ENCODE measurements around the gene CCDC13.

Gene CCDC13

DNA sequence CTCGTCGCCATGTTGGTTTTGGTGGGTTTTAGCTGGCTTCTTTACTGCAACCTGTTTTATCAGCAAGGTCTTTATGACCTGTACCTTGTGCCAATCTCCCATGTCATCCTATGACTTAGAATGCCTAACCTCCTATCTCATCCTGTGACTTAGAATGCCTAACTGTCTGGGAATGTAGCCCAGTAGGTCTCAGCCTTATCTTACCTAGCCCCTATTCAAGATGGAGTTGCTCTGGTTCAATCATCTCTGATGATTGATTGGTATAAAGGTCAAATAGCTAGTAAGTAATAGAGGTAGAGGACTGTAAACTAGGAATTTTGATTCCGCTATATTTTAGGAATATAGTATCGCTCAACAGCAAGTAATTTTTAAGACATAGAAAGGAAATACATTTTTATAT, 34.9 kb upstream of the CCDC13 start:
- no peak for ATAC-seq (ENCODE audit: low read depth)
- H3K4me3 ChIP-seq (ENCODE audit: severe bottlenecking), result no peak overlapping the region
- no peak for DNase-seq (ENCODE audit: low spot score)
- no peak overlapping the region for H3K27ac ChIP-seq (ENCODE audit: poor library complexity, severe bottlenecking)
- no peaks in the 10 kb centered on the region for H3K9me3 ChIP-seq (ENCODE audit: severe bottlenecking)
- H3K27me3 ChIP-seq (ENCODE audit: insufficient read depth, poor library complexity, severe bottlenecking), result no peaks in the 10 kb centered on the region
- peaks cover under 1% of the 10 kb centered on the region; the same call in 1 of the 2 replicates for H3K36me3 ChIP-seq (ENCODE audit: low read depth)
- TF ChIP-seq, protein P1, sequence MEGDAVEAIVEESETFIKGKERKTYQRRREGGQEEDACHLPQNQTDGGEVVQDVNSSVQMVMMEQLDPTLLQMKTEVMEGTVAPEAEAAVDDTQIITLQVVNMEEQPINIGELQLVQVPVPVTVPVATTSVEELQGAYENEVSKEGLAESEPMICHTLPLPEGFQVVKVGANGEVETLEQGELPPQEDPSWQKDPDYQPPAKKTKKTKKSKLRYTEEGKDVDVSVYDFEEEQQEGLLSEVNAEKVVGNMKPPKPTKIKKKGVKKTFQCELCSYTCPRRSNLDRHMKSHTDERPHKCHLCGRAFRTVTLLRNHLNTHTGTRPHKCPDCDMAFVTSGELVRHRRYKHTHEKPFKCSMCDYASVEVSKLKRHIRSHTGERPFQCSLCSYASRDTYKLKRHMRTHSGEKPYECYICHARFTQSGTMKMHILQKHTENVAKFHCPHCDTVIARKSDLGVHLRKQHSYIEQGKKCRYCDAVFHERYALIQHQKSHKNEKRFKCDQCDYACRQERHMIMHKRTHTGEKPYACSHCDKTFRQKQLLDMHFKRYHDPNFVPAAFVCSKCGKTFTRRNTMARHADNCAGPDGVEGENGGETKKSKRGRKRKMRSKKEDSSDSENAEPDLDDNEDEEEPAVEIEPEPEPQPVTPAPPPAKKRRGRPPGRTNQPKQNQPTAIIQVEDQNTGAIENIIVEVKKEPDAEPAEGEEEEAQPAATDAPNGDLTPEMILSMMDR (IDR thresholded peaks at IDR 0.05; ENCODE audit: poor library complexity, severe bottlenecking), result no peak
- H3K4me1 ChIP-seq (ENCODE audit: insufficient read depth, poor library complexity, severe bottlenecking), result peaks cover 1% of the 10 kb centered on the region

GRCh38 chr3:42805141-42805821, 32.2 kb upstream of the CCDC13 start:
- peaks cover 17% of the 10 kb centered on the region for H3K36me3 ChIP-seq (ENCODE audit: low read depth)
- H3K9me3 ChIP-seq (ENCODE audit: severe bottlenecking), result no peaks in the 10 kb centered on the region
- no peaks in the 10 kb centered on the region for H3K27me3 ChIP-seq (ENCODE audit: insufficient read depth, poor library complexity, severe bottlenecking)
- ATAC-seq (ENCODE audit: low read depth) (no peak), DNase-seq (ENCODE audit: low spot score) (no peak)
- peaks cover 10% of the 10 kb centered on the region for H3K4me1 ChIP-seq (ENCODE audit: insufficient read depth, poor library complexity, severe bottlenecking)
- TF ChIP-seq, protein P1 (IDR thresholded peaks at IDR 0.05; ENCODE audit: poor library complexity, severe bottlenecking), result no peak
- H3K27ac ChIP-seq (ENCODE audit: poor library complexity, severe bottlenecking), result no peak overlapping the region
- H3K4me3 ChIP-seq (ENCODE audit: severe bottlenecking), result peak overlapping the region; percentile 56

GRCh38 chr3:42804831-42805132, 31.7 kb upstream of the CCDC13 start:
- Histone ChIP-seq H3K36me3 (ENCODE audit: low read depth) (peaks cover 20% of the 10 kb centered on the region), H3K4me1 (ENCODE audit: insufficient read depth, poor library complexity, severe bottlenecking) (peaks cover 10% of the 10 kb centered on the region), H3K9me3 (ENCODE audit: severe bottlenecking) (no peaks in the 10 kb centered on the region), H3K27me3 (ENCODE audit: insufficient read depth, poor library complexity, severe bottlenecking) (no peaks in the 10 kb centered on the region), H3K27ac (ENCODE audit: poor library complexity, severe bottlenecking) (peak overlapping the region; percentile 63), H3K4me3 (ENCODE audit: severe bottlenecking) (peak overlapping the region; percentile 56)
- DNase-seq (ENCODE audit: low spot score), result no peak
- TF ChIP-seq, protein P1 (IDR thresholded peaks at IDR 0.05; ENCODE audit: poor library complexity, severe bottlenecking), result no peak
- ATAC-seq (ENCODE audit: low read depth), result no peak; the same call in 2 of the 3 replicates

DNA sequence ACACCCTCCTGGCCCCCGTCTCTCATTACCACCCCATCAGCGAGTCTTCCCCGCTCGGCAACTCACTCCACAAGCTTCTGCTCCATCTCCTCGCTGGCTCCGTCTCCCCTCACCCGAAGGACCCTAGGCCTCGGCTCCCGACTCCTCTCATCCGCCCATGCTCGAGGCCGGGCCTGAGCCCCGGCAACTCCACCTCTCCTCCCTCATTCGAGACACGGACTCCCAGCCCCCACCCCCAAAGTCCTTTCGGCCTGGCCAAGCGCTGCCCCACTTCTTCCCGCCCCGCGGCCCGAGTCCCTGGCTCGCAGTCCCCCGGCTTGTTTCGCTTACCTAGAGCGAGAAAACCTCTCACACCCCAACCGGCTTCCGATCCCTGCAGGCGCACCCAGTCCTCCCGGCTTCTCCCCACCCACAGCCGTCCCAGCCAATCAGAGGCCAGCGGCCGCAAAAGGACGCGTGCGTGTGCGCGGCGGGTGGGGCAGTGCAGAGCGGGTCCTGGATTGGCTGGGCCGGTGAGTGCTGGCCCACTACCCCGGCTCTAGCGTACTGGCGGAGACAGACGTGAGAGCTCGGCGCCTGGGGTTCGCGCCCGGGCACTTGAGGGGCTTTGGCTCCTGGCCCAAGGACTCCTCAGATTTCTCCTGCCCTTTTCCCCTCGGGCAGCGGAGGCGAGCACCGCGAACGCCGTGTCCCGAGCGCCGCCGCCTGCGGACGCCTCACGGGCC, 31.2 kb upstream of the CCDC13 start, which contains the start of gene HIGD1A:
HIGD1A (minus strand) TSS at position 385 of the 725 bp plus-strand sequence. CDS start 10,237 bp downstream, outside the sequence.
- Histone ChIP-seq H3K27me3 (ENCODE audit: insufficient read depth, poor library complexity, severe bottlenecking) (no peaks in the 10 kb centered on the region), H3K4me1 (ENCODE audit: insufficient read depth, poor library complexity, severe bottlenecking) (peaks cover 10% of the 10 kb centered on the region), H3K27ac (ENCODE audit: poor library complexity, severe bottlenecking) (peak within 1 kb of the TSS; percentile 63), H3K36me3 (ENCODE audit: low read depth) (peaks cover 24% of the 10 kb centered on the region), H3K4me3 (ENCODE audit: severe bottlenecking) (peak within 1 kb of the TSS; percentile 56), H3K9me3 (ENCODE audit: severe bottlenecking) (no peaks in the 10 kb centered on the region)
- peak; percentile 99 for ATAC-seq (ENCODE audit: low read depth)
- TF ChIP-seq, protein P1 (IDR thresholded peaks at IDR 0.05; ENCODE audit: poor library complexity, severe bottlenecking), result no peak
- DNase-seq (ENCODE audit: low spot score), result peak; percentile 95
